GM23338 (cell line): ENCODE data around the gene SLC7A4. TPM values are rescaled to one million over a fixed set of nuclear protein-coding genes. Genes with fewer than 3 reads are reported as not detected.

Experiments used
- ATAC-seq: fragments of 200-7000 bp; cut with Tn5 transposase; 3 replicates; pipeline ENCODE4 v1.9.1; 2020
- DNase-seq: peaks from one replicate; pipeline ENCODE4 v3.0.0-alpha.2; 2015; ENCODE audit warnings: low spot score
- H2AFZ ChIP-seq: fragments of 200-600 bp; sonication (generic); 2 replicates; pipeline ENCODE4 v1.8.0; 2016; ENCODE audit warnings: antibody characterized with exemption, mild to moderate bottlenecking, moderate library complexity
- H3F3A ChIP-seq: fragments of 200-600 bp; sonication (generic); replicated peaks from 2 replicates; pipeline ENCODE4 v1.8.0; 2017; ENCODE audit warnings: antibody characterized with exemption, mixed run types, low read depth
- H3K27ac ChIP-seq: fragments of 200-600 bp; sonication (generic); 2 replicates; pipeline ENCODE4 v1.6.1; 2016; ENCODE audit warnings: low read depth
- H3K27me3 ChIP-seq: fragments of 200-600 bp; sonication (generic); 2 replicates; pipeline ENCODE4 v1.8.0; 2016; ENCODE audit warnings: mild to moderate bottlenecking, mixed run types, moderate library complexity; ENCODE audit not compliant: insufficient read depth
- H3K36me3 ChIP-seq: fragments of 200-600 bp; sonication (generic); 2 replicates; pipeline ENCODE4 v1.8.0; 2016; ENCODE audit warnings: mild to moderate bottlenecking; ENCODE audit not compliant: insufficient read depth
- H3K4me1 ChIP-seq: fragments of 200-600 bp; sonication (generic); 2 replicates; pipeline ENCODE4 v1.8.0; 2016; ENCODE audit warnings: mild to moderate bottlenecking, moderate library complexity; ENCODE audit not compliant: insufficient read depth
- H3K4me2 ChIP-seq: fragments of 200-600 bp; sonication (generic); 2 replicates; pipeline ENCODE4 v1.7.1; 2017; ENCODE audit warnings: mixed run types
- H3K4me3 ChIP-seq: fragments of 200-600 bp; sonication (generic); 2 replicates; pipeline ENCODE4 v1.6.1; 2016; ENCODE audit warnings: mixed run types
- H3K79me2 ChIP-seq: fragments of 200-600 bp; sonication (generic); replicated peaks from 2 replicates; pipeline ENCODE4 v1.8.0; 2017; ENCODE audit warnings: mild to moderate bottlenecking; ENCODE audit not compliant: insufficient read depth
- H3K9me2 ChIP-seq: fragments of 200-600 bp; sonication (generic); 2 replicates; pipeline ENCODE4 v1.8.0; 2017; ENCODE audit not compliant: insufficient read depth
- H4K20me1 ChIP-seq: fragments of 200-600 bp; sonication (generic); replicated peaks from 2 replicates; pipeline ENCODE4 v1.8.0; 2017; ENCODE audit warnings: mild to moderate bottlenecking; ENCODE audit not compliant: insufficient read depth
- H3K27ac Mint-ChIP-seq: 2 replicates; pipeline ENCODE4 v1.8.0; 2020; ENCODE audit warnings: inconsistent platforms, mild to moderate bottlenecking, moderate library complexity, mixed read lengths
- H3K27me3 Mint-ChIP-seq: 3 replicates; pipeline ENCODE4 v1.8.0; 2022; ENCODE audit warnings: low read depth, mild to moderate bottlenecking, moderate library complexity, mixed read lengths, inconsistent platforms; ENCODE audit not compliant: insufficient read depth, poor library complexity
- H3K36me3 Mint-ChIP-seq: 3 replicates; pipeline ENCODE4 v1.8.0; 2021; ENCODE audit warnings: low read depth, mild to moderate bottlenecking, inconsistent platforms, moderate library complexity, mixed read lengths
- H3K4me1 Mint-ChIP-seq: 3 replicates; pipeline ENCODE4 v1.8.0; 2020; ENCODE audit warnings: mild to moderate bottlenecking, inconsistent platforms, mixed read lengths
- H3K4me3 Mint-ChIP-seq: 3 replicates; pipeline ENCODE4 v1.8.0; 2021; ENCODE audit warnings: moderate library complexity, mild to moderate bottlenecking, inconsistent platforms, mixed read lengths
- H3K9me3 Mint-ChIP-seq: 3 replicates; pipeline ENCODE4 v1.8.0; 2020; ENCODE audit warnings: moderate library complexity, mild to moderate bottlenecking, inconsistent platforms, mixed read lengths
- CREB1 ChIP-seq: fragments of 250-450 bp; sonication (Bioruptor Pico); IDR thresholded peaks from 2 replicates; pipeline ENCODE4 v1.5.0; 2020; ENCODE audit warnings: low read depth, mild to moderate bottlenecking, moderate library complexity
- CTCF ChIP-seq, 2 experiments: fragments of 200-600 bp in 1 of 2; sonication (generic) in 1 of 2; conservative IDR thresholded peaks; 2 replicates each; pipeline versions ENCODE4 v1.5.1 to v1.6.1; 2016 to 2017; ENCODE audit warnings: antibody characterized with exemption in 2 of 2, low read depth in 2 of 2, mild to moderate bottlenecking in 2 of 2, moderate library complexity in 1 of 2
- ETS1 ChIP-seq: IDR thresholded peaks from 2 replicates; pipeline ENCODE4 v1.6.1; 2016; ENCODE audit warnings: antibody characterized with exemption
- EZH2 ChIP-seq: fragments of 200-600 bp; sonication (generic); IDR thresholded peaks from one replicate; pipeline ENCODE4 v1.8.0; 2017; ENCODE audit warnings: antibody characterized with exemption, mild to moderate bottlenecking, low read depth; ENCODE audit not compliant: unreplicated experiment
- EZH2phosphoT487 ChIP-seq: fragments of 200-600 bp; sonication (generic); IDR thresholded peaks from one replicate; pipeline ENCODE4 v1.8.1; 2018; ENCODE audit warnings: antibody characterized with exemption; ENCODE audit not compliant: unreplicated experiment
- JUNB ChIP-seq: IDR thresholded peaks from one replicate; pipeline ENCODE4 v1.6.1; 2016; ENCODE audit warnings: antibody characterized with exemption; ENCODE audit not compliant: unreplicated experiment
- NANOG ChIP-seq: IDR thresholded peaks from 2 replicates; pipeline ENCODE4 v1.6.1; 2016; ENCODE audit warnings: antibody characterized with exemption, borderline replicate concordance
- POLR2AphosphoS5 ChIP-seq: IDR thresholded peaks from 2 replicates; pipeline ENCODE4 v1.6.1; 2016; ENCODE audit warnings: antibody characterized with exemption, low read depth
- REST ChIP-seq: IDR thresholded peaks from one replicate; pipeline ENCODE4 v1.6.1; 2018; ENCODE audit warnings: antibody characterized with exemption; ENCODE audit not compliant: unreplicated experiment
- STAT1 ChIP-seq: IDR thresholded peaks from one replicate; pipeline ENCODE4 v1.6.1; 2016; ENCODE audit warnings: antibody characterized with exemption; ENCODE audit not compliant: unreplicated experiment
- polyA plus RNA-seq: library from polyadenylated mRNA; unstranded; fragments of >200 nt; fragmentation: Nextera tagmentation; extraction: Ambion mirVana; gene quantifications from 2 replicates; pipeline ENCODE4 v1.2.1, GENCODE V29; 2016
- total RNA-seq: library from RNA; depleted of rRNA; stranded (reverse); fragments of >200 nt; shearing (Covaris generic); gene quantifications from 2 replicates; pipeline ENCODE4 v1.2.3, GENCODE V29; 2014

Gene SLC7A4
- total and polyA plus RNA-seq, 2 experiments from 2014 or later = 0.07 to 0.44 TPM

GRCh38 chr22:21025763-21026755 is 6.3 kb downstream of the SLC7A4 start:
- TF ChIP-seq JUNB = no peak
- TF ChIP-seq NANOG = no peak
- Mint-ChIP-seq H3K36me3 (no peaks in the 10 kb centered on the region), H3K27ac (no peak overlapping the region), H3K27me3 (peaks cover 18% of the 10 kb centered on the region), H3K4me3 (no peak overlapping the region), H3K9me3 (no peaks in the 10 kb centered on the region; the same call in 2 of the 3 replicates), H3K4me1 (peaks cover 8% of the 10 kb centered on the region)
- H3K9me2 ChIP-seq = no peaks in the 10 kb centered on the region
- H3K79me2 ChIP-seq = no peaks in the 10 kb centered on the region
- no peaks in the 10 kb centered on the region for H4K20me1 ChIP-seq
- H3K36me3 ChIP-seq = no peaks in the 10 kb centered on the region
- no peak overlapping the region for H3K4me2 ChIP-seq
- DNase-seq (no peak), ATAC-seq (no peak)
- no peaks in the 10 kb centered on the region for H3K4me1 ChIP-seq
- H3F3A ChIP-seq = no peaks in the 10 kb centered on the region
- no peak overlapping the region for H3K4me3 ChIP-seq
- H3K27me3 ChIP-seq = peaks cover 2% of the 10 kb centered on the region; the same call in 1 of the 2 replicates
- no peak overlapping the region for H2AFZ ChIP-seq
- H3K27ac ChIP-seq = no peak overlapping the region

- no peak overlapping the region for H3K27ac ChIP-seq
- no peaks in the 10 kb centered on the region for H3K36me3 ChIP-seq
- no peak overlapping the region for H3K27ac Mint-ChIP-seq
- TF ChIP-seq CREB1 (CRISPR knock-in tag) = no peak
- no peak for TF ChIP-seq JUNB
- no peak for TF ChIP-seq POLR2AphosphoS5
- TF ChIP-seq CTCF (conservative IDR thresholded peaks at IDR 0.05; ENCODE audit: low read depth in 2 of 2) = no peak
- peaks cover 8% of the 10 kb centered on the region for H3K4me1 Mint-ChIP-seq
- ATAC-seq = no peak
- no peaks in the 10 kb centered on the region for H3K4me1 ChIP-seq
- H3K27me3 Mint-ChIP-seq = peaks cover 11% of the 10 kb centered on the region
- no peaks in the 10 kb centered on the region for H3K79me2 ChIP-seq
- no peak overlapping the region for H3K4me3 ChIP-seq
- H3K4me2 ChIP-seq = no peak overlapping the region
- H3K27me3 ChIP-seq = no peaks in the 10 kb centered on the region
- H3K9me3 Mint-ChIP-seq = no peaks in the 10 kb centered on the region; the same call in 2 of the 3 replicates
- H3K36me3 Mint-ChIP-seq = no peaks in the 10 kb centered on the region
- no peaks in the 10 kb centered on the region for H4K20me1 ChIP-seq
- no peak overlapping the region for H3K4me3 Mint-ChIP-seq
- H3F3A ChIP-seq = no peaks in the 10 kb centered on the region
- H3K9me2 ChIP-seq = no peaks in the 10 kb centered on the region
- H2AFZ ChIP-seq = no peak overlapping the region
- DNase-seq = no peak
Observed at GRCh38 chr22:21025266-21025665, 7.1 kb downstream of the SLC7A4 start.

GRCh38 chr22:21022955-21023614 is 9.3 kb downstream of the SLC7A4 start:
- H2AFZ ChIP-seq = no peak overlapping the region
- ATAC-seq = peak; percentile 28; the same call in 2 of the 3 replicates
- no peak for TF ChIP-seq STAT1
- TF ChIP-seq ETS1 = no peak
- TF ChIP-seq REST = no peak
- TF ChIP-seq CREB1 (CRISPR knock-in tag) = no peak
- no peak for TF ChIP-seq EZH2phosphoT487
- no peak for TF ChIP-seq EZH2

More at GRCh38 chr22:21022955-21023614, 9.3 kb downstream of the SLC7A4 start:
- no peaks in the 10 kb centered on the region for H3F3A ChIP-seq
- H3K4me3 ChIP-seq = no peak overlapping the region
- no peak for DNase-seq
- H3K9me2 ChIP-seq = no peaks in the 10 kb centered on the region
- no peaks in the 10 kb centered on the region for H3K36me3 ChIP-seq
- Mint-ChIP-seq H3K27me3 (peaks cover 1% of the 10 kb centered on the region), H3K27ac (no peak overlapping the region), H3K4me1 (no peaks in the 10 kb centered on the region), H3K4me3 (no peak overlapping the region), H3K9me3 (peaks cover 2% of the 10 kb centered on the region; the same call in 2 of the 3 replicates), H3K36me3 (no peaks in the 10 kb centered on the region)
- H3K27me3 ChIP-seq = no peaks in the 10 kb centered on the region
- no peaks in the 10 kb centered on the region for H4K20me1 ChIP-seq
- no peaks in the 10 kb centered on the region for H3K4me1 ChIP-seq
- no peaks in the 10 kb centered on the region for H3K79me2 ChIP-seq
- H3K27ac ChIP-seq = no peak overlapping the region
- no peak overlapping the region for H3K4me2 ChIP-seq
